Adrenal gland (tissue), 12 donors: ENCODE measurements around the gene PABPC3. TPM values are rescaled to one million over a fixed set of nuclear protein-coding genes. Genes with fewer than 3 reads are reported as not detected.

Experiments
- DNase-seq, 7 donors: peaks; one replicate each; pipeline ENCODE4 v3.0.0-alpha.2; 2019 to 2020
- H3K27ac ChIP-seq, 5 donors: fragments of 200-600 bp; sonication (generic) in 4 of 5; 1 replicate in 3 of 5; 2 replicates in 2 of 5; pipeline versions ENCODE4 v1.5.1 to v1.8.0; 2016 to 2020; ENCODE audit warnings: mild to moderate bottlenecking in 1 of 5
- H3K27me3 ChIP-seq: fragments of 200-600 bp; 2 replicates; pipeline ENCODE4 v1.8.0; 2021
- H3K36me3 ChIP-seq, 2 donors: fragments of 200-600 bp; replicated peaks in 1 of 2; 1 replicate in 1 of 2; 2 replicates in 1 of 2; pipeline versions ENCODE4 v1.5.1 to v1.8.0; 2018 to 2022
- H3K4me1 ChIP-seq, 2 donors: fragments of 200-600 bp; replicated peaks in 1 of 2; 1 replicate in 1 of 2; 2 replicates in 1 of 2; pipeline versions ENCODE4 v1.5.1 to v1.8.0; 2018 to 2021
- H3K4me3 ChIP-seq, 4 donors: fragments of 200-600 bp; sonication (generic) in 3 of 4; one replicate each; pipeline ENCODE4 v1.5.1; 2016 to 2018
- H3K9me3 ChIP-seq, 3 donors: fragments of 200-600 bp; sonication (generic) in 1 of 3; replicated peaks in 1 of 3; 1 replicate in 2 of 3; 2 replicates in 1 of 3; pipeline versions ENCODE4 v1.5.1 to v1.8.0; 2016 to 2021
- CTCF ChIP-seq, 6 experiments: fragments of 450-650 bp in 4 of 6; fragments of 200-600 bp in 2 of 6; sonication (generic) in 1 of 6; IDR thresholded peaks; 1 replicate in 5 of 6; 2 replicates in 1 of 6; pipeline versions ENCODE4 v1.5.1 to v1.8.0; 2016 to 2021; ENCODE audit warnings: antibody characterized with exemption in 6 of 6, mild to moderate bottlenecking in 2 of 6, moderate library complexity in 1 of 6
- POLR2A ChIP-seq, 2 donors: fragments of 450-650 bp; IDR thresholded peaks; one replicate each; pipeline ENCODE4 v1.6.1; 2017; ENCODE audit warnings: antibody characterized with exemption in 2 of 2, mild to moderate bottlenecking in 2 of 2, moderate library complexity in 1 of 2
- WGBS, 4 donors: extraction: QIAGEN DNeasy Blood & Tissue Kit in 2 of 4; methylation state at CpG; one replicate each; pipeline versions ENCODE4 v1.1.5 to v1.1.7; 2013 to 2017; 5-methylcytosine and 5-hydroxymethylcytosine counted together
- intact Hi-C, 2 donors: fragments of 100-400 bp; cut with DNase I; formaldehyde crosslinking; loops; one replicate each; pipeline versions ENCODE4 v1.14.1 to v1.15.0; 2022 to 2023
- polyA plus RNA-seq, 3 donors: library from polyadenylated mRNA; stranded (reverse); fragments of 200-250 nt in 2 of 3; fragments of 350-450 nt in 1 of 3; fragmentation: Illumina TruSeq in 1 of 3; extraction: RNeasy Lipid Tissue Mini Kit (QIAGEN cat#74804) in 1 of 3; gene quantifications; one replicate each; pipeline ENCODE4 v1.2.3, GENCODE V29; 2013 to 2014
- small RNA-seq, 2 donors: library from RNA; depleted of rRNA; stranded (forward); fragments of <200 nt; gene quantifications; one replicate each; pipeline ENCODE3, GENCODE V24; 2016
- total RNA-seq, 9 donors: library from RNA; depleted of rRNA in 4 of 9; stranded (reverse); fragments of >200 nt in 4 of 9; fragments of 120-200 nt in 1 of 9; fragmentation: NEBNext Ultra II Directional in 1 of 9; extraction: Animal tissue kit (Norgen Biotek cat#: 25700) in 1 of 9; gene quantifications; one replicate each; pipeline versions ENCODE4 v1.1.0 to v1.2.4, GENCODE V29; 2013 to 2023
- donor health status: healthy with polysubstance abuse.
- donor health status: Bipolar disorder and iron deficiency.
- donor health status: DM: yes; HTN: yes; CAD: no.
- donor health status: DM: no; HTN: no; CAD: no.
- donor health status: DM: no; HTN: no; CAD: no.
- donor health status: DM: yes; HTN: yes; CAD: no.

Gene PABPC3
- total and polyA plus RNA-seq, 12 donors = 0.06 to 0.38 (median 0.13) TPM; not detected in 5

- TF ChIP-seq CTCF (IDR thresholded peaks at IDR 0.05) (no peak), POLR2A (IDR thresholded peaks at IDR 0.05) (no peak)
- DNase-seq = no peak
- H3K36me3 ChIP-seq = no peaks in the 10 kb centered on the region
- no peak overlapping the region for H3K27ac ChIP-seq
- no peak overlapping the region for H3K4me3 ChIP-seq
- intact Hi-C loops = no loop called here
- no peaks in the 10 kb centered on the region for H3K4me1 ChIP-seq
- H3K9me3 ChIP-seq = no peaks in the 10 kb centered on the region
- peaks cover 2% of the 10 kb centered on the region for H3K27me3 ChIP-seq
- 76 to 81% (median 79%) methylated on average over 7 of the region's 7 CpGs for WGBS, 4 donors
These were observed 47.8 kb downstream of the PABPC3 start for GRCh38 chr13:25143706-25144105.

- WGBS, 4 donors = 72 to 82% (median 75%) methylated on average over 4 of the region's 4 CpGs
- intact Hi-C loops = no loop called here
These were observed 51.9 kb downstream of the PABPC3 start for GRCh38 chr13:25147638-25148401.

GRCh38 chr13:25148402-25148771 lies 52.5 kb downstream of the PABPC3 start:
- no peaks in the 10 kb centered on the region for H3K36me3 ChIP-seq
- intact Hi-C loops = no loop called here
- H3K27me3 ChIP-seq = no peaks in the 10 kb centered on the region
- no peaks in the 10 kb centered on the region for H3K4me1 ChIP-seq
- H3K9me3 ChIP-seq = no peaks in the 10 kb centered on the region
- TF ChIP-seq CTCF (IDR thresholded peaks at IDR 0.05) (no peak), POLR2A (IDR thresholded peaks at IDR 0.05) (no peak)
- H3K27ac ChIP-seq = no peak overlapping the region
- H3K4me3 ChIP-seq = no peak overlapping the region
- WGBS, 4 donors = 88 to 95% (median 93%) methylated on average over 5 of the region's 5 CpGs
- no peak for DNase-seq

More at GRCh38 chr13:25147638-25148401, 51.9 kb downstream of the PABPC3 start:
- Histone ChIP-seq H3K4me3 (no peak overlapping the region), H3K4me1 (no peaks in the 10 kb centered on the region), H3K27me3 (no peaks in the 10 kb centered on the region), H3K9me3 (no peaks in the 10 kb centered on the region), H3K36me3 (no peaks in the 10 kb centered on the region), H3K27ac (no peak overlapping the region)
- no peak for TF ChIP-seq POLR2A (IDR thresholded peaks at IDR 0.05)
- no peak for TF ChIP-seq CTCF (IDR thresholded peaks at IDR 0.05)
- DNase-seq = no peak

Small RNAs within 50 kb of the gene (small RNA-seq; reads per million reads assigned to genes)
- gene AL359757.2 = 0 reads per million in 2 donors

Other genes with a start within 250 kb of the PABPC3 start
- gene AMER2, start 76.2 kb downstream of the PABPC3 start, total RNA-seq = under 1 TPM in 3 of 9 donors, not detected in 6; 0.41 to 0.70 (median 0.61) TPM
- gene AMER2, start 76.2 kb downstream of the PABPC3 start, polyA plus RNA-seq = under 1 TPM; 0.03 to 0.16 (median 0.11) TPM
- 10 to 100 TPM; 21.7 to 50.8 (median 37.3) TPM for gene MTMR6, start 191.4 kb downstream of the PABPC3 start, total RNA-seq
- gene MTMR6, start 191.4 kb downstream of the PABPC3 start, polyA plus RNA-seq = 10 to 100 TPM in 1 of 3 donors, 1 to 10 TPM in 2; 6.0 to 57.2 (median 7.1) TPM
- 10 to 100 TPM; 23.4 to 59.7 (median 41.2) TPM for gene NUP58, start 205.5 kb downstream of the PABPC3 start, total RNA-seq
- gene NUP58, start 205.5 kb downstream of the PABPC3 start, polyA plus RNA-seq = 10 to 100 TPM; 11.2 to 36.3 (median 16.2) TPM